HG02623 (cell line): Measurements from ENCODE around the gene GGA1.
"Not testable (repeated sequence)": the region's sequence is repeated elsewhere in the genome, so short reads cannot be mapped to it uniquely, and the experiment has no call there.

ENCODE experiments used
- ATAC-seq: cut with Tn5 transposase; IDR thresholded peaks from one replicate; pipeline ENCODE4 v1.9.1; 2021; ENCODE audit warnings: moderate library complexity; ENCODE audit not compliant: unreplicated experiment

The GGA1 gene

GRCh38 chr22:37609240-37610152, 862 bp downstream of the GGA1 start:
- ATAC-seq, result no peak

DNA sequence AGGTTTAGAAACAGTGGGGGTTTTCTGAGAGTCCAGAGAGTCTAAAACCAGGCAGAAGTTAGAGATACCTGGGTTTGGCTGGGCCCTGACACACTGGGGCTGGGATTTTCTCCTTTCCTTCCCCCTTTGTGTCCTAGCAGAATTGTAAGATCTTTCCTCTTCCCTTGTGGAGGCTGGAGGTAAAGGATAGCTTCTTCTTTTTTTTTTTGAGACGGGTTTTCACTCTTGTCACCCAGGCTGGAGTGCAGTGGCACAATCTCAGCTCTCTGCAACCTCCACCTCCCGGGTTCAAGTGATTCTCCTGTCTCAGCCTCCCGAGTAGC, 1.5 kb downstream of the GGA1 start:
- not testable (repeated sequence) for ATAC-seq

DNA sequence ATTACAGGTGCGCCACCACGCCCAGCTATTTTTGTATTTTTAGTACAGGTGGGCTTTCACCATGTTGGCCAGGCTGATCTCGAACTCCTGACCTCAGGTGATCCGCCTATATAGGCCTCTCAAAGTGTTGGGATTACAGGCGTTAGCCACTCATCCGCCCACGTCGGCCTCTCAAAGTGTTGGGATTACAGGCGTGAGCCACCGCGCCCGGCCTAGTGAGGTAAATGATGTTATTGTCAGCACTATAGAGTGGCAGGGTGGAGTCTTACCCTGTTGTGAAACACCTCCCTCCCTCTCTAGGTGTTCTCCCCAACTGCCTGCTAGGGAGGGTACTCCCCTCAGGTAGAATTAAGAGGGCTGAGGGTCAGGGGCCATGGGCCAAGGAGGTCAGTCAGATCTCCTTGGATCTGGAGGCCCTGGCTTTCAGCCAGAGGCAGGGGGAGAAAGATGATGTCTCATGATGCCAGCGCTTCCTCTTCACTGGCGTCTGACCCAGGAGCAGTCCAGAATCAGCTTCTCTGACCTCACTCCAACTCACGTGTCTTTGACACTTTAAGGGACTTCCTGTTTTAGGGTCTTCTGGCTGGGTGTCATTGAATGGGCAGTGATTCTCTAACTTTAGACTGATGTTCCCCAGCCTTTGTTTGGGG, 2.0 kb downstream of the GGA1 start:
- no peak for ATAC-seq

GRCh38 chr22:37611207-37611606, 2.6 kb downstream of the GGA1 start:
- no peak for ATAC-seq

GRCh38 chr22:37616201-37617083, 7.8 kb downstream of the GGA1 start:
- ATAC-seq, result no peak

GRCh38 chr22:37617431-37617830, 8.8 kb downstream of the GGA1 start:
- no peak for ATAC-seq

GRCh38 chr22:37618072-37618656, 9.5 kb downstream of the GGA1 start:
- no peak for ATAC-seq

GRCh38 chr22:37618674-37619073, 10.0 kb downstream of the GGA1 start:
- ATAC-seq, result no peak

DNA sequence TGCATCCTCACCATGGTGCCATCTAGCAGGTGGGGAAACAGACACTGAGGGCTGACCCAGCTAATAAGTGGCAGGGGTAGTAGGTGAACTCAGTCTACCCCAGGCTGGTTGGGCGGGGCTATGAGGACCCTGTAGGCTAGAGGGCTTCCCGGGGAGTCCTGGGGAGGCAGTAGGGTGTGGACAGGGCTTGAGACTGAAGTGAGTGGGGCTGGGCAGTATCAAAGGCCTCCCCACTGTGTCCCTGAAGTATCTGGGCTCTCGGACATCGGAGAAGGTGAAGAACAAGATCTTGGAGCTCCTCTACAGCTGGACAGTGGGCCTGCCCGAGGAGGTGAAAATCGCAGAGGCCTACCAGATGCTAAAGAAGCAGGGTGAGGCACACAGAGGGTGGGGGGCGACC, 11.4 kb downstream of the GGA1 start:
- no peak for ATAC-seq

- no peak for ATAC-seq
These were observed 12.8 kb downstream of the GGA1 start for GRCh38 chr22:37621352-37621860.

GRCh38 chr22:37623075-37624016, 14.7 kb downstream of the GGA1 start:
- ATAC-seq, result no peak

GRCh38 chr22:37624017-37624365, 15.4 kb downstream of the GGA1 start:
- ATAC-seq, result no peak

- no peak for ATAC-seq
These were observed 16.2 kb downstream of the GGA1 start for GRCh38 chr22:37624876-37625275.

- ATAC-seq, result no peak
These were observed 17.1 kb downstream of the GGA1 start for GRCh38 chr22:37625737-37626136.

DNA sequence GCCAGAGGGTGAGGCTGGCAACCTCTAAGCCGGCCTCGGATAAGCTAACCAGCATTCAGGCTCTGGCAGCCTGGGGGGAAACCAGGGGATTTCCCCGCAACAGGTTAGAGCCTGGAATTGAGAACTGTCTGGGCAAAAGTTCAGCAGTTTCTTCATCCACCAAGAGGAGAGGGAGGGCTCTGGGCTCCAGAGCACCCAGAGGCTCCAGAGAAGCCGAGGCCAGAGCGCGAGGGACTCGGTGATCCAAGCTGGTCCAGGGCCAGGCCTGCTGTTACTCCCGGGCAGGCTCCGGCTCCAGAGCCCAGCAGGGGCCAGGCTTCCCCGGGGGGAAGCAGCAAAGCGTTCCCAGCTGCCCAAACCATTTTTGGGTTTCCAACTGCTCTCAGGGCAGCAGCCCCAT, 17.5 kb downstream of the GGA1 start:
- ATAC-seq, result no peak

GRCh38 chr22:37626556-37627075, 18.0 kb downstream of the GGA1 start:
- no peak for ATAC-seq

DNA sequence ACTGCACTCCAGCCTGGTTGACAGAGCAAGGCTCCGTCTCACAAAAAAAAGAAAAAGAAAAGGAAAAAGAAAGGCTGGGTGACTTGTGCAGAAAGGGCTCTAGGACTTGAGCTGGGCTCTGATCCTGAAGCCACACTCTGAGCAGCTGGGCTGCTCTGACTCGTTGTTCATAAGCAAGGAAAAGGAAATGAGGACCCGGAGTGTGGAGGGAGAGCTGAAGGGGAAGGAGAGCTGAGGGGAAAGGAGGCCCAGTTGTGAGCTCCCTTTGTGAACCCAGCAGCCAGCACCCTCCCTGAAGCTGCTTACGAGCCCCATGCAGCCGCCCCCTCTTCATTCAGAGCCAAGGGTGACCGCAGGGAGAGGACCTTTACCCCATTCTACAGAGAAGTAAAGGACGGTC, 18.5 kb downstream of the GGA1 start:
- ATAC-seq, result no peak

DNA sequence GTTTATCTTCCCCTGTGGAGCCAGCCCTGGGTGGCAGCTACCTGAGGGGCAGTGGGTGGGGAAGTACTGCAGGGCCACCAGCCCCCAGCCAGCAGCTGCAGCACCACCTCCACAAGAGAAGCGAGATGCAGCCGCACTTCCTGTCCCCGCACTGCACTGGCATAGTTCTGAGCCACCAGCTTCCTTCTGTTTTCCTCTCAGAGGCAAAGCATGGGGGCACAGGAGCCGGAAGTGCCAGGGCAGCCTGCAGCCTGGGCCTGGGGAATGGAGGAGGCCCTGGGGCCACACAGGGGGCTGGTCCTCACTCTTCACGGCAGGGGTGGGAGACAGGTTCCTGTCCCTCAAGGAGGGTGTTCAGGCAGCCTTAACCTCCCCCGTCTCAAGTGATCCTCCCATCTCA, 18.9 kb downstream of the GGA1 start:
- ATAC-seq, result no peak

DNA sequence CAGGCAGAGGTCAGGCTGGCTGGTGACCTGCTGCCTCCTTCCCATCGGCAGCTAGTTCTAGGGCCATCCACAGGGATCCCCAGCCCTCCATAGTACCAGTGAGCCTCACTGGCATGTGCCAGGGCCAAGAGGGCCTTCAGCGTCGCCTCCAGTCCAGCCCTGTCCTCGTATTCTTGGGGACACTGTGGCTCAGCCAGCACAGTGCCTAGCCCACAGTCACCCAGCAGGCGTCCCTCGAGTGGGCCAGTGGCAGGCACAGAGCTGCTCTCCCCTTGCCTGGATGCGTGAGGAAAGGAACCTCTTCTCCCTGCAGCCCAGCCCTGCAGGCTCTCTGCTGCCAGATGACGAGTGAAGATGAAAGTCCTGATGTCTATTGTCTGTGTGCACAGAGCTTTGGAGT, 20.2 kb downstream of the GGA1 start:
- no peak for ATAC-seq

- ATAC-seq, result no peak
These were observed 21.3 kb downstream of the GGA1 start for GRCh38 chr22:37629928-37630327.
